Esophagus muscularis mucosa (tissue), 4 donors: ENCODE results near the gene UBE2V1. TPM values are rescaled to one million over a fixed set of nuclear protein-coding genes. Genes with fewer than 3 reads are reported as not detected.
"Not testable (repeated sequence)": the region's sequence is repeated elsewhere in the genome, so short reads cannot be mapped to it uniquely, and the experiment has no call there.

Experiments used
- DNase-seq: peaks from one replicate; pipeline ENCODE4 v3.0.0-alpha.2; 2017; ENCODE audit errors: extremely low spot score
- H3K27ac ChIP-seq, 4 donors: fragments of 200-600 bp; sonication (generic); replicated peaks in 1 of 4; 1 replicate in 3 of 4; 2 replicates in 1 of 4; pipeline ENCODE4 v1.5.1; 2016 to 2019; ENCODE audit warnings: mild to moderate bottlenecking in 1 of 4
- H3K27me3 ChIP-seq, 4 donors: fragments of 200-600 bp; sonication (generic); one replicate each; pipeline versions ENCODE4 v1.5.1 to v1.6.0; 2016 to 2019
- H3K36me3 ChIP-seq, 4 donors: fragments of 200-600 bp; sonication (generic); one replicate each; pipeline ENCODE4 v1.5.1; 2016 to 2019
- H3K4me1 ChIP-seq, 4 donors: fragments of 200-600 bp; sonication (generic); one replicate each; pipeline ENCODE4 v1.5.1; 2016 to 2019
- H3K4me3 ChIP-seq, 4 donors: fragments of 200-600 bp; sonication (generic); 1 replicate in 2 of 4; 2 replicates in 2 of 4; pipeline ENCODE4 v1.5.1; 2016 to 2019; ENCODE audit warnings: mild to moderate bottlenecking in 4 of 4, moderate library complexity in 1 of 4
- H3K9me3 ChIP-seq, 4 donors: fragments of 200-600 bp; sonication (generic); 1 replicate in 3 of 4; 2 replicates in 1 of 4; pipeline ENCODE4 v1.5.1; 2016 to 2019
- CTCF ChIP-seq, 3 experiments: fragments of 200-600 bp in 2 of 3; fragments of 450-650 bp in 1 of 3; sonication (generic) in 2 of 3; IDR thresholded peaks; one replicate each; pipeline ENCODE4 v1.5.1; 2017 to 2019; ENCODE audit warnings: antibody characterized with exemption in 3 of 3, mild to moderate bottlenecking in 2 of 3, moderate library complexity in 1 of 3
- EP300 ChIP-seq: sonication (generic); formaldehyde crosslinking; IDR thresholded peaks from one replicate; pipeline ENCODE4 v1.6.1; 2017; ENCODE audit warnings: antibody characterized with exemption
- POLR2A ChIP-seq: fragments of 450-650 bp; IDR thresholded peaks from one replicate; pipeline ENCODE4 v1.6.1; 2017; ENCODE audit warnings: antibody characterized with exemption, moderate library complexity, mild to moderate bottlenecking, low read depth
- POLR2AphosphoS5 ChIP-seq, 2 donors: sonication (generic); formaldehyde crosslinking; IDR thresholded peaks; one replicate each; pipeline ENCODE4 v1.6.1; 2017; ENCODE audit warnings: antibody characterized with exemption in 2 of 2
- WGBS: methylation state at CpG from one replicate; pipeline ENCODE4 v1.1.5; 2018; 5-methylcytosine and 5-hydroxymethylcytosine counted together
- intact Hi-C: fragments of 100-400 bp; cut with DNase I; formaldehyde crosslinking; loops from one replicate; pipeline ENCODE4 v1.15.1; 2023
- total RNA-seq, 4 donors: library from RNA; depleted of rRNA; stranded (reverse); fragments of >200 nt; gene quantifications; one replicate each; pipeline versions ENCODE4 v1.1.0 to v1.2.1, GENCODE V29; 2016

Gene UBE2V1
- total RNA-seq, 4 donors from 2014 or later: 66.8 to 104 (median 78.3) TPM

- no peak for DNase-seq
- Histone ChIP-seq H3K27ac (no peak overlapping the region), H3K9me3 (no peaks in the 10 kb centered on the region), H3K36me3 (no peaks in the 10 kb centered on the region), H3K27me3 (no peaks in the 10 kb centered on the region), H3K4me3 (no peak overlapping the region), H3K4me1 (peaks cover 4 to 6% (median 6%) of the 10 kb centered on the region in 4 donors)
- TF ChIP-seq CTCF (IDR thresholded peaks at IDR 0.05) (no peak), POLR2A (no peak), EP300 (no peak), POLR2AphosphoS5 (IDR thresholded peaks at IDR 0.05) (no peak)
- intact Hi-C loops: no loop called here
- WGBS: 99% methylated on average over 9 of the region's 10 CpGs
Observed at GRCh38 chr20:50066161-50066834, 46.7 kb downstream of the UBE2V1 start.

GRCh38 chr20:50065325-50065615, 47.7 kb downstream of the UBE2V1 start:
- Histone ChIP-seq H3K27ac (no peak overlapping the region), H3K27me3 (no peaks in the 10 kb centered on the region), H3K36me3 (no peaks in the 10 kb centered on the region), H3K9me3 (no peaks in the 10 kb centered on the region), H3K4me1 (no peaks in the 10 kb centered on the region), H3K4me3 (no peak overlapping the region)
- DNase-seq: no peak
- intact Hi-C loops: no loop called here
- 100% methylated on average over 2 of the region's 3 CpGs for WGBS
- TF ChIP-seq CTCF (IDR thresholded peaks at IDR 0.05) (no peak), POLR2AphosphoS5 (IDR thresholded peaks at IDR 0.05) (no peak), POLR2A (no peak), EP300 (no peak)

DNA sequence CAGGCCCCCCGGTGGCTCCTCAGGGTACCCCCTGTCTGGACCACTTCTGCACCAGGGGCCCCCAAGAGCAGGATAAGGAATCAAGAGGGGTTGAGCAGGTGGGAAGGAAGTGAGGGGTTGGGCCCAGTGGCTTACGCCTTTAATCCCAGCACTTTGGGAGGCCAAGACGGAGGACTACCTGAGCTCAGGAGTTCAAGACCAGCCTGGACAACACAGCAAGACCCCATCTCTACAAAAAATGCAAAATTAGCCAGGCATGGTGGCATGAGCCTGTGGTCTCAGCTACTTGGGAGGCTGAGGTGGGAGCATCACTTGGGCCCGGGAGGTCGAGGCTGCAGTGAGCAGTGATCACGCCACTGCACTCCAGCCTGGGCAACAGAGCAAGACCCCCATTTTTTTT, 49.2 kb downstream of the UBE2V1 start:
- H3K27me3 ChIP-seq, intact Hi-C loops: not testable (repeated sequence)

DNA sequence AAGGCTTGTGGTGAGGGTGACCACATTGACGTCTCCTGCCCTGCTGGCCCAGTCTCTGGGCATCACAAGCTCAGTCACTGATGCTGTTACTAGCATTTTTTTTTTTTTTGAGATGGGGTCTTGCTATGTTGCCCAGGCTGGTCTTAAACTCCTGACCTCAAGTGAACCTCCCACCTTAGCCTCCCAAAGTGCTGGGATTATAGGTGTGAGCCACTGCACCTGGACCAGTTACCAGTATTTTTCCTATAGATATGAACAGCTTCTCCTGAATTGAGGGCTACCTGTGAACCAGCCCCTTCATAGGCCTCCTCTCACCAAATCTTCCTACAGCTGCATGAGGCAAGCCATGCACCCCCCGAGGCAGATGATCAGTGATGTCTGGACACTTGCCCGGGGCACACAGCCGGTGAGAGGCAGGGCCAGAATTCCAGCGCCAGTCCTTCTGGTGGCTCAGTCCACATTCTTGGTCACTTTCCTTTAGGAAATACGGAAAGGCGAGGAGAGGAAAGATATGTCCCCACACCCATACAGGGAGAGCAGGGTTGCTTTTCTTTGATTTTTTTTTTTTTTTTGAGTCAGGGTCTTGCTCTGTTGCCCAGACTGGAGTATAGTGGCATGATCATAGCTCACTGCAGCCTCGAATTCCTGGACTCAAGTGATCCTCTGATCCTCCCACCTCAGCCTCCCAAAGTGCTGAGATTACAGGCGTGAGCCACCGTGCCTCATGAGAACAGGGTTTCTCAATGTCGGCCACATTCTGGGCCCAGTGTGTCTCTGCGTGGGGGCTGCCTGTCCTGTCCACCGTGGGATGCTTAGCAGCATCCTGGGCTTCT, 50.7 kb downstream of the UBE2V1 start:
- WGBS: 85% methylated on average over 13 of the region's 13 CpGs
- Histone ChIP-seq H3K36me3 (no peaks in the 10 kb centered on the region), H3K4me3 (no peak overlapping the region), H3K4me1 (no peaks in the 10 kb centered on the region), H3K27ac (no peak overlapping the region), H3K27me3 (no peaks in the 10 kb centered on the region), H3K9me3 (no peaks in the 10 kb centered on the region)
- no peak for DNase-seq
- no peak for TF ChIP-seq EP300
- TF ChIP-seq POLR2A: no peak
- no peak for TF ChIP-seq POLR2AphosphoS5 (IDR thresholded peaks at IDR 0.05)
- TF ChIP-seq CTCF (IDR thresholded peaks at IDR 0.05): no peak
- intact Hi-C loops: no loop called here

More for the DNA sequence above, 49.2 kb downstream of the UBE2V1 start:
- not testable (repeated sequence) for DNase-seq, H3K4me1 ChIP-seq, H3K4me3 ChIP-seq, H3K9me3 ChIP-seq, H3K27ac ChIP-seq, H3K36me3 ChIP-seq
- WGBS: 91% methylated on average over 6 of the region's 6 CpGs

GRCh38 chr20:50061151-50062005, 51.6 kb downstream of the UBE2V1 start:
- 94% methylated on average over 6 of the region's 6 CpGs for WGBS
- Histone ChIP-seq H3K4me3 (no peak overlapping the region), H3K27ac (no peak overlapping the region), H3K36me3 (no peaks in the 10 kb centered on the region), H3K9me3 (no peaks in the 10 kb centered on the region), H3K27me3 (no peaks in the 10 kb centered on the region), H3K4me1 (no peaks in the 10 kb centered on the region)
- TF ChIP-seq EP300: no peak
- TF ChIP-seq POLR2A: no peak
- no peak for TF ChIP-seq POLR2AphosphoS5 (IDR thresholded peaks at IDR 0.05)
- no peak for TF ChIP-seq CTCF (IDR thresholded peaks at IDR 0.05)
- intact Hi-C loops: no loop called here
- DNase-seq: no peak
